Right atrium auricular region (tissue), 2 donors: ENCODE data around the gene SERPINA4. TPM values are rescaled to one million over a fixed set of nuclear protein-coding genes. Genes with fewer than 3 reads are reported as not detected.
"Not testable (repeated sequence)": the region's sequence is repeated elsewhere in the genome, so short reads cannot be mapped to it uniquely, and the experiment has no call there.

Source experiments
- DNase-seq: peaks from one replicate; pipeline ENCODE4 v3.0.0-alpha.2; 2019; ENCODE audit warnings: low spot score
- H3K27ac ChIP-seq, 2 donors: fragments of 200-600 bp; sonication (generic); 1 replicate in 1 of 2; 2 replicates in 1 of 2; pipeline ENCODE4 v1.5.1; 2016 to 2019
- H3K27me3 ChIP-seq, 2 donors: fragments of 200-600 bp; sonication (generic); one replicate each; pipeline versions ENCODE4 v1.5.1 to v1.6.0; 2017 to 2019
- H3K36me3 ChIP-seq: fragments of 200-600 bp; sonication (generic); one replicate; pipeline ENCODE4 v1.5.1; 2016
- H3K4me1 ChIP-seq, 2 donors: fragments of 200-600 bp; sonication (generic); one replicate each; pipeline versions ENCODE4 v1.5.1 to v1.6.0; 2017 to 2019
- H3K4me3 ChIP-seq, 2 donors: fragments of 200-600 bp; sonication (generic); 1 replicate in 1 of 2; 2 replicates in 1 of 2; pipeline ENCODE4 v1.5.1; 2017 to 2019; ENCODE audit warnings: mild to moderate bottlenecking in 1 of 2, moderate library complexity in 1 of 2
- H3K9me3 ChIP-seq, 2 donors: fragments of 200-600 bp; sonication (generic); one replicate each; pipeline ENCODE4 v1.5.1; 2019
- total RNA-seq, 2 donors: library from RNA; depleted of rRNA; stranded (reverse); fragments of >200 nt; gene quantifications; one replicate each; pipeline ENCODE4 v1.1.0, GENCODE V29; 2016
- TF ChIP-seq, protein P1 (sequence below), 2 donors: fragments of 200-600 bp; sonication (generic); IDR thresholded peaks; one replicate each; pipeline ENCODE4 v1.5.1; 2019; ENCODE audit warnings: antibody characterized with exemption in 2 of 2

SERPINA4 gene
- total RNA-seq, 2 donors from 2014 or later = not detected

DNA sequence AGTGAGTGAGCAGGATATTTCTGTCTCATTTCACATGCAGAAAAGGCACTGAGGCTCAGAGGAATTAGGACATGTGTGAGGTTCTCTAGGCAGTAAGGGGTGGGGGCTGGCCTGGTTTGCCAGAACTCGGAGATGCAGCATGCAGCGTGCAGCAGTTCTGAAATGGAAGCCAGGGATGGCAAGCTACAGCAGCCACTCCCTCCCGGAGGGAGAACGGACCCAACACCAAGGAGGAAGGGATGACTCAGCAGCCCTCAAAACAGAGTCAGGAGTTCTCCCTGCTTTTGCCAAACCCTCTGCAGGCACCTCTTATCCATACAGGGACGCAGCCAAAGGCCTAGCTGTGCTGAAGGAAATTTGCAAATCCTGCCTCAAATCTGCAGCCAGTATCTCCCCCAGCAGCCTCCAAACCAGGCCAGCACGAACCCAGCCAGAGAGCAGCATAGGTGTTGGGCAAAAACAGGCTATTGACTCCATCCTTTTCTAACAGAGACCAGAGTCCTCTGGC lies 40.7 kb downstream of the SERPINA4 start:
- DNase-seq = peak; percentile 91
- TF ChIP-seq, protein P1, sequence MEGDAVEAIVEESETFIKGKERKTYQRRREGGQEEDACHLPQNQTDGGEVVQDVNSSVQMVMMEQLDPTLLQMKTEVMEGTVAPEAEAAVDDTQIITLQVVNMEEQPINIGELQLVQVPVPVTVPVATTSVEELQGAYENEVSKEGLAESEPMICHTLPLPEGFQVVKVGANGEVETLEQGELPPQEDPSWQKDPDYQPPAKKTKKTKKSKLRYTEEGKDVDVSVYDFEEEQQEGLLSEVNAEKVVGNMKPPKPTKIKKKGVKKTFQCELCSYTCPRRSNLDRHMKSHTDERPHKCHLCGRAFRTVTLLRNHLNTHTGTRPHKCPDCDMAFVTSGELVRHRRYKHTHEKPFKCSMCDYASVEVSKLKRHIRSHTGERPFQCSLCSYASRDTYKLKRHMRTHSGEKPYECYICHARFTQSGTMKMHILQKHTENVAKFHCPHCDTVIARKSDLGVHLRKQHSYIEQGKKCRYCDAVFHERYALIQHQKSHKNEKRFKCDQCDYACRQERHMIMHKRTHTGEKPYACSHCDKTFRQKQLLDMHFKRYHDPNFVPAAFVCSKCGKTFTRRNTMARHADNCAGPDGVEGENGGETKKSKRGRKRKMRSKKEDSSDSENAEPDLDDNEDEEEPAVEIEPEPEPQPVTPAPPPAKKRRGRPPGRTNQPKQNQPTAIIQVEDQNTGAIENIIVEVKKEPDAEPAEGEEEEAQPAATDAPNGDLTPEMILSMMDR (IDR thresholded peaks at IDR 0.05) = no peak
- Histone ChIP-seq H3K9me3 (no peaks in the 10 kb centered on the region), H3K4me3 (no peak overlapping the region), H3K27ac (peak overlapping the region; percentile 71 to 80), H3K4me1 (peaks cover 0 to 50% of the 10 kb centered on the region in 2 donors), H3K36me3 (no peaks in the 10 kb centered on the region), H3K27me3 (no peaks in the 10 kb centered on the region)

DNA sequence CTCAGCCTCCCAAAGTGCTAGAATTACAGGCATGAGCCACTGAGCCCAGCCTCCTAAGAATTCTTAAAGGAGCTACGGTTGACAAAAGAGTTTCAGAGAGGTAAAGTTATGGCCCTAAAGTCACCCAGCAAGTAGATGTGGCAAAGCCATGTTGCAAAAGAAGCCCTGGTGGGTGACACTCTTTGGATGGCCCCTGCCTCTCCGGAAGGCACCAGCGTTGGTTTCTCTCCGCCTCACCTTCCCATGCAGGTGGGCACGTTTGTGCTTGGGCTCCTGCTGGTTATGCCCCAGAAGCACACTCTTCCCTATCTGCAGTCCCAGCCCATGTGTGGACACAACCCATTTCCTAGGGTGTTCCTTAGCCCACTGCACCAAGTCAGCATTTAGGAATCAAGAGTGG lies 41.5 kb downstream of the SERPINA4 start:
- Histone ChIP-seq H3K4me1 (peaks cover 0 to 50% of the 10 kb centered on the region in 2 donors), H3K27ac (peak overlapping the region; percentile 71 to 80)

DNA sequence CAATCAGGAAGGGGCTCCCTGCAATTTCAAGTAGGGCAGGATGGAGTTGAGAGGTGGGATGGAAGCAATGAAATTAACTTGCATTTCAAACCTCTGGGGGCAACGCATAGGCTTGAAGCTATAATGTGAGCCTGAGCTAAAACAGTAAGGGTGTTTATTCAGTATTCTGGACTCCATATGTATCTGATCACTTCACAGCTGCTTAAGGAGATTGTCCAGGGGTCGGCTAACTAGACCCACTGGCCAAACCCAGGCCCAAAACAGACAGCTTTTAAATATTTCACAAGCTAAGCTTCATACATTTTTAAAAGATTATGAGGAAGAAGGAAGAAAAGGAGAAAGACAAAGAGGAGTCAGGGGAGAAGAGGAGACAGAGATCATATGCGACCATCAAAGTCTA lies 44.1 kb downstream of the SERPINA4 start:
- Histone ChIP-seq H3K4me1 (peaks cover 0 to 29% of the 10 kb centered on the region in 2 donors), H3K36me3 (no peaks in the 10 kb centered on the region), H3K9me3 (no peaks in the 10 kb centered on the region), H3K4me3 (no peak overlapping the region), H3K27me3 (no peaks in the 10 kb centered on the region), H3K27ac (no peak overlapping the region)
- no peak for DNase-seq
- TF ChIP-seq, protein P1 (IDR thresholded peaks at IDR 0.05) = no peak

More for the DNA sequence above, 41.5 kb downstream of the SERPINA4 start:
- TF ChIP-seq, protein P1 (IDR thresholded peaks at IDR 0.05) = no peak
- no peaks in the 10 kb centered on the region for H3K9me3 ChIP-seq
- no peak for DNase-seq
- H3K36me3 ChIP-seq = no peaks in the 10 kb centered on the region
- H3K27me3 ChIP-seq = no peaks in the 10 kb centered on the region
- H3K4me3 ChIP-seq = no peak overlapping the region

DNA sequence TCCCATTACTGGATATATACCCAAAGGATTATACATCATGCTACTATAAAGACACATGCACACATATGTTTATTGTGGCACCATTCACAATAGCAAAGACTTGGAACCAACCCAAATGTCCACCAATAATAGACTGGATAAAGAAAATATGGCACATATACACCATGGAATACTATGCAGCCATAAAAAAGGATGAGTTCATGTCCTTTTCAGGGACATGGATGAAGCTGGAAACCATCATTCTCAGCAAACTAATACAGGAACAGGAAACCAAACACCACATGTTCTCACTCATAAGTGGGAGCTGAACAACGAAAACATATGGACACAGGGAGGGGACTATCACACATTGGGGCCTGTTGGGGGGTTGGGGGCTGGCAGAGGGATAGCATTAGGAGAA lies 47.7 kb downstream of the SERPINA4 start:
- not testable (repeated sequence) for DNase-seq, H3K9me3 ChIP-seq, H3K36me3 ChIP-seq, H3K4me3 ChIP-seq, H3K27ac ChIP-seq, H3K4me1 ChIP-seq, H3K27me3 ChIP-seq

DNA sequence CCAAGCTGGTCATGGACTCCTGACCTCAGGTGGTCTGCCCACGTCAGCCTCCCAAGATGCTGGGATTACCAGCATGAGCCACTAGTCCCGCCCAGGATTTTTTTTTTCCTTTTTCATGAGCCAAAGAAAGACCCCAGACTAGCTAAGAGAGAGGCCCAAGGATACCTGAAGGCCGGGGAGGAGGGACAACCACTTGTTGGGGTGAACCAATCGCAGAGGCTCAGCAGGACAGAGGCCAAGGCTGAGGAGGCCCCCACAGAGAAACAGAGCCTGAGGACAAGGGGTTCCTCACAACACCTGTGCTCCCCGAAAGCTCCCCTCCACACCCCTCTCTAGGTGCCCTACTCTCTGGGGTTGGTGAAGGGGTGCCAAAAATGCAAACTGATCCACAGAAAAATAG lies 49.9 kb downstream of the SERPINA4 start:
- Histone ChIP-seq H3K4me3 (no peak overlapping the region), H3K27ac (peak overlapping the region in 1 of 2 donors; percentile 52), H3K9me3 (no peaks in the 10 kb centered on the region), H3K36me3 (no peaks in the 10 kb centered on the region), H3K27me3 (no peaks in the 10 kb centered on the region), H3K4me1 (peaks cover 0 to 9% of the 10 kb centered on the region in 2 donors)
- DNase-seq = no peak
- TF ChIP-seq, protein P1 (IDR thresholded peaks at IDR 0.05) = no peak

GRCh38 chr14:94612174-94612573 lies 50.9 kb downstream of the SERPINA4 start, which contains the start of gene SERPINA3:
SERPINA3 (plus strand) TSS chr14:94612391; CDS start chr14:94614442, 2,051 bp downstream.
- Histone ChIP-seq H3K4me1 (peaks cover 0 to 4% of the 10 kb centered on the region in 2 donors), H3K9me3 (peaks cover 0 to 5% of the 10 kb centered on the region in 2 donors), H3K27ac (peak within 1 kb of the TSS; percentile 31 to 52), H3K4me3 (peak within 1 kb of the TSS; percentile 15 to 23), H3K27me3 (no peaks in the 10 kb centered on the region), H3K36me3 (no peaks in the 10 kb centered on the region)
- TF ChIP-seq, protein P1 (IDR thresholded peaks at IDR 0.05) = no peak
- DNase-seq = no peak
